Measurements from ENCODE around the gene BBS1. TPM values are rescaled to one million over a fixed set of nuclear protein-coding genes. Genes with fewer than 3 reads are reported as not detected.
A peak's percentile ranks its signal among the peaks of the same experiment; 100 is the strongest.

BBS1 gene
- total RNA-seq, 1 donor from 2014 or later, result 33.5 TPM

- DNase-seq, result no peak
- peak; percentile 16 for TF ChIP-seq CTCF (IDR thresholded peaks at IDR 0.05)
Measured at GRCh38 chr11:66491315-66491935, 19.0 kb upstream of the BBS1 start.

GRCh38 chr11:66492161-66492865, 18.1 kb upstream of the BBS1 start:
- H3K27ac ChIP-seq, result no peak overlapping the region
- H3K36me3 ChIP-seq, result peaks cover 56% of the 10 kb centered on the region
- H3K4me3 ChIP-seq, result no peak overlapping the region
- no peaks in the 10 kb centered on the region for H3K9me3 ChIP-seq
- no peak for ATAC-seq
- intact Hi-C loops (cut with DNase I), result no loop called here
- H3K27me3 ChIP-seq, result no peaks in the 10 kb centered on the region
- H3K4me1 ChIP-seq, result no peaks in the 10 kb centered on the region
- DNase-seq, result no peak
- TF ChIP-seq CTCF (IDR thresholded peaks at IDR 0.05), result no peak

More at GRCh38 chr11:66491315-66491935, 19.0 kb upstream of the BBS1 start:
- ATAC-seq, result no peak
- Histone ChIP-seq H3K4me3 (no peak overlapping the region), H3K27me3 (no peaks in the 10 kb centered on the region), H3K36me3 (peaks cover 53% of the 10 kb centered on the region), H3K9me3 (no peaks in the 10 kb centered on the region), H3K27ac (no peak overlapping the region), H3K4me1 (no peaks in the 10 kb centered on the region)
- intact Hi-C loops (cut with DNase I), result no loop called here

- H3K27ac ChIP-seq, result no peak overlapping the region
- ATAC-seq (no peak), DNase-seq (no peak)
- TF ChIP-seq CTCF (IDR thresholded peaks at IDR 0.05), result no peak
- H3K4me1 ChIP-seq, result no peaks in the 10 kb centered on the region
- no peaks in the 10 kb centered on the region for H3K27me3 ChIP-seq
- H3K4me3 ChIP-seq, result no peak overlapping the region
- no peaks in the 10 kb centered on the region for H3K9me3 ChIP-seq
- intact Hi-C loops (cut with DNase I), result no loop called here
- peaks cover 55% of the 10 kb centered on the region for H3K36me3 ChIP-seq
Measured at GRCh38 chr11:66493130-66493529, 17.3 kb upstream of the BBS1 start.

GRCh38 chr11:66494458-66494857, 16.0 kb upstream of the BBS1 start:
- intact Hi-C loops (cut with DNase I), result no loop called here
- TF ChIP-seq CTCF (IDR thresholded peaks at IDR 0.05), result no peak
- Histone ChIP-seq H3K27ac (no peak overlapping the region), H3K36me3 (peaks cover 56% of the 10 kb centered on the region), H3K9me3 (no peaks in the 10 kb centered on the region), H3K4me3 (no peak overlapping the region), H3K4me1 (no peaks in the 10 kb centered on the region), H3K27me3 (no peaks in the 10 kb centered on the region)
- no peak for DNase-seq
- no peak for ATAC-seq

- intact Hi-C loops (cut with DNase I), result no loop called here
- no peak for DNase-seq
Measured at GRCh38 chr11:66494935-66495334, 15.5 kb upstream of the BBS1 start.

More at GRCh38 chr11:66494935-66495334, 15.5 kb upstream of the BBS1 start:
- H3K4me3 ChIP-seq, result no peak overlapping the region
- no peaks in the 10 kb centered on the region for H3K9me3 ChIP-seq
- no peaks in the 10 kb centered on the region for H3K4me1 ChIP-seq
- no peaks in the 10 kb centered on the region for H3K27me3 ChIP-seq
- H3K27ac ChIP-seq, result no peak overlapping the region
- H3K36me3 ChIP-seq, result peaks cover 56% of the 10 kb centered on the region
- no peak for TF ChIP-seq CTCF (IDR thresholded peaks at IDR 0.05)
- ATAC-seq, result no peak
